AG09309 (cell line): ENCODE measurements around the gene C9orf50.

Experiments
- DNase-seq: peaks from one replicate; pipeline ENCODE4 v3.0.0-alpha.2; 2010; ENCODE audit warnings: low read depth
- H3K4me3 ChIP-seq: 2 replicates; pipeline ENCODE4 v1.5.1; 2011; ENCODE audit warnings: mild to moderate bottlenecking, low read depth, low read length, moderate library complexity; ENCODE audit not compliant: control insufficient read depth
- TF ChIP-seq, protein P1 (sequence below): IDR thresholded peaks from 2 replicates; pipeline ENCODE4 v1.5.1; 2011; ENCODE audit warnings: mild to moderate bottlenecking, low read depth, low read length, inconsistent platforms; ENCODE audit not compliant: insufficient read depth, control insufficient read depth; ENCODE audit errors: missing control alignments

C9orf50 gene

DNA sequence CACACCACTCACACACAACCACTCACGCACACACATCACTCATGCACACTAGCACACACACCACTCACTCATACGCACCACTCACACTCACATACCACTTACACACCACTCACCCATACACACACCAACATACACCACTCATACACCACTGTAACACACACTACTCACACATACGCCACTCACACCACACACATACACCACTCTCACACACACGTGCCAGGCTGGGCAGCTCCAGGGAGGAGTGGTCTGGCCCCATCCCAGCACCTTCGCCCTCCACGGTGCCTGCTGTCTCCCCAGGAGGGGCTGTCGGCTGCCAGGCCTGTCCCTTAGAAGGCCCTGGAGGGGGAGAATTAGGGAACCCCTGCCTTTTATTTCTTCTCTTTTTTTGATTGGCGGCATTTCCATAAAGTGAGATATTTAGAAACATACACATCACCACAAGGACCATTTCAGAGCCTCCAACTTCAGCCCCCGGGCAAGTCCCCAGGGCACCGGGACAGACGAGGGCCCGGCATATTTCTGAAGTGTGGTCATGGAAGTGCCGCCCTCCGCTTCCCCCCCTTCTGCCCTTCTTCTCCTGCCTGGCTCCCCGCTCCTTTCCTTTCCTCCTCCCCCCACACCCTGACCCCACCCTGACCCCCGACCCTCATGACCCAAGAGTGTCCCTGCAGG, 27.3 kb upstream of the C9orf50 start:
- TF ChIP-seq, protein P1, sequence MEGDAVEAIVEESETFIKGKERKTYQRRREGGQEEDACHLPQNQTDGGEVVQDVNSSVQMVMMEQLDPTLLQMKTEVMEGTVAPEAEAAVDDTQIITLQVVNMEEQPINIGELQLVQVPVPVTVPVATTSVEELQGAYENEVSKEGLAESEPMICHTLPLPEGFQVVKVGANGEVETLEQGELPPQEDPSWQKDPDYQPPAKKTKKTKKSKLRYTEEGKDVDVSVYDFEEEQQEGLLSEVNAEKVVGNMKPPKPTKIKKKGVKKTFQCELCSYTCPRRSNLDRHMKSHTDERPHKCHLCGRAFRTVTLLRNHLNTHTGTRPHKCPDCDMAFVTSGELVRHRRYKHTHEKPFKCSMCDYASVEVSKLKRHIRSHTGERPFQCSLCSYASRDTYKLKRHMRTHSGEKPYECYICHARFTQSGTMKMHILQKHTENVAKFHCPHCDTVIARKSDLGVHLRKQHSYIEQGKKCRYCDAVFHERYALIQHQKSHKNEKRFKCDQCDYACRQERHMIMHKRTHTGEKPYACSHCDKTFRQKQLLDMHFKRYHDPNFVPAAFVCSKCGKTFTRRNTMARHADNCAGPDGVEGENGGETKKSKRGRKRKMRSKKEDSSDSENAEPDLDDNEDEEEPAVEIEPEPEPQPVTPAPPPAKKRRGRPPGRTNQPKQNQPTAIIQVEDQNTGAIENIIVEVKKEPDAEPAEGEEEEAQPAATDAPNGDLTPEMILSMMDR = no peak
- H3K4me3 ChIP-seq = no peak overlapping the region
- DNase-seq = no peak

DNA sequence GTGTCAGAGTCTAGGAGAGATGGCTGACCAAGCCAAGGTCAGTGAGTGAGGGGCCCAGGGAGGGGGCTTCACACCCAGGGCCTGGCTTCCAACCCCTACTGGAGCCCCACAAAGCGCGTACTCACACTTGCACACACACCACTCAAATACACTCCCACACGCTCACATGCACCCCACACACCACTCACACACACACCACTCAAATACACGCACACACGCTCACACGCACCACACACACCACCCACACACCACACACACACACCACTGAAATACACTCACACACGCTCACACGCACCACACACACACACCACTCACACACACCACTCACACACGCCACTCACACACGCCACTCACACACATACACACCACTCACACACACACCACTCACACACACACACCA, 26.7 kb upstream of the C9orf50 start:
- H3K4me3 ChIP-seq = no peak overlapping the region
- DNase-seq = no peak
- TF ChIP-seq, protein P1 = no peak

DNA sequence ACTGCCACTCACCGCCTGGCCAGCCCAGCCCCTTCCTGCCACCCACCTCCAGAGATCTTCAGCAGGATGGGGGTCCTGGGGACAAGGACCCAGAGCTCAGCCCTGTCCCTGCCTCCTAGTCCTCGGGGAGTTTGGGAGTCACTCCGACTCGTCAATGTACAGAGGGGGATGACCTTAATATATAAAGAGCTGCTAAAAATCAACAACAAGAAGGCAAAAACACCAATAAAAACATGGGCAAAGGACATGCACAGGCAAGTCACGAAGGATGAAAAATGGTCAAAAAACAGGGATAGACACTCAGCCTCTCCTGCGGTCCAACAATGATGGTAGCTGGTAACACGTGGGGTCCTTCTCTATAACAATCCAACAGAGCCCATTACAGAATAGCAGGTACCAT, 25.8 kb upstream of the C9orf50 start:
- H3K4me3 ChIP-seq = no peak overlapping the region
- TF ChIP-seq, protein P1 = no peak
- DNase-seq = no peak

DNA sequence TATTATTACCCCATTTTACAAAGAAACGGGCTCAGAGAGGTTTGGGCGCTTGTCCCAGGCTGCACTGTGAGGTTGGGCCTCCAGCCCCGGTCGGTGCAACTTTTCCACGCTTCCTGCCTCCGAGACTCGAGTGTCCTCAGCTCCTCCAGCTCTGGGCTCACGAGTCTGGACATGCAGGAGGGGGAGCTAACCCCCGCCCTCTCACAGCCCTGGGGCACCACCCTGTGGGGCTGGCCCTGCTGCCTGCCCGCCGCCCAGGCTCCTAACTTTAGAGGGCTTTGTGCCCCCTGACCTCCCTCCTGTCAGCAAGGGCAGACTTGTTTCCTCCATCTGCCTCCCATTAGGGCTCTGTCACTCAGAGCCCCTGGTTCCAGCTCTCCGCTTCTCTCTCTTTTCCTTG, 25.4 kb upstream of the C9orf50 start:
- no peak overlapping the region for H3K4me3 ChIP-seq
- TF ChIP-seq, protein P1 = no peak
- no peak for DNase-seq

DNA sequence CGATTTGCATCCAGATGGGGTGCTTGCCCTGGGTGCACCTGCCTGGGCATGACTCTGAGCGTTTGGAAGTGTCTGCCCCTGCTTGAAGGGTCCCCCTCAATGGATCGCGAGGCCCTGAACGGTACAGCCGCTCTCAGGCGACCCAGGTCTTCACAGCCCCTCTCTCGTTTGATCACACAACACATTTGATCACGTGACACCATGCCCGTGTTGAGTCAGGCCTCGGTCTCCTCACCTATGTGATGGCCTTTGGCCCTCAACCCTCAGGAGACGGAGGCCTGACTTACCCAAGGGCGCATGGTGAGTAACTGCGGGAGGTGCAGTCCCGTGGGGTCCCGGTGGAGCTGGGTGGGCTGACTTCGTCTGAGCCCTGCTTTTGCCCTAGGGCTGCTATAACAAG, 24.0 kb upstream of the C9orf50 start:
- no peak overlapping the region for H3K4me3 ChIP-seq
- no peak for DNase-seq
- TF ChIP-seq, protein P1 = no peak

DNA sequence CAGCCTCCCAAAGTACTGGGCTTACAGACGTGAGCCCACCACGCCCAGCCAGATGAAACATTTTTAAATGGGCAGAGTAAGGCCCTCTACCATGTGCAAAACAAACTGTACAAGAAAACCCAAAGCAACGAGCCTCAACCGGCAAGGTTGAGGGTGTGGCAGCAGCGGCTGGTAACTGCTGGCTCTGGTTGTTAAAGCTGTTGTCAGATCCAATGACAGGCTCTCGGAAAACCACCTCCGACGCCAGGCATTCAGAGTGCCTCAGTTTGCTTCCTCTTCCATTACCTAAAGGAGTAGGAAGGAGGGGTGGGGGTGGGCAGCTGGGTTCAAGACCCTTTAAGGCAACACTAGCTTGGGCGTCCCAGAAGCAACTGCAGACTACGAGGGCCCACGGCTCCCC, 23.5 kb upstream of the C9orf50 start:
- TF ChIP-seq, protein P1 = no peak
- DNase-seq = no peak
- no peak overlapping the region for H3K4me3 ChIP-seq
